ENCODE results near the gene PYURF.
"Not testable (repeated sequence)": the region's sequence is repeated elsewhere in the genome, so short reads cannot be mapped to it uniquely, and the experiment has no call there.

PYURF gene

GRCh38 chr4:88523325-88524129 lies at the start of gene PYURF:
PYURF (minus strand) TSS chr4:88523776; CDS start chr4:88523700, 76 bp downstream.
- TF ChIP-seq ZFX (IDR thresholded peaks at IDR 0.05; ENCODE audit: borderline replicate concordance) (no peak; the same call in 1 of the 2 replicates), CTCF (IDR thresholded peaks at IDR 0.05) (no peak)

GRCh38 chr4:88570001-88570400 lies 46.4 kb upstream of the PYURF start:
- H3K27ac ChIP-seq: no peak overlapping the region
- TF ChIP-seq ZFX (IDR thresholded peaks at IDR 0.05; ENCODE audit: borderline replicate concordance): no peak
- TF ChIP-seq CTCF (IDR thresholded peaks at IDR 0.05): no peak

More at GRCh38 chr4:88523325-88524129, at the start of gene PYURF:
- H3K27ac ChIP-seq: peak within 1 kb of the TSS; percentile 76

GRCh38 chr4:88567591-88567990 lies 44.0 kb upstream of the PYURF start:
- TF ChIP-seq CTCF (IDR thresholded peaks at IDR 0.05) (no peak), ZFX (IDR thresholded peaks at IDR 0.05; ENCODE audit: borderline replicate concordance) (no peak)
- no peak overlapping the region for H3K27ac ChIP-seq

GRCh38 chr4:88549815-88550214 lies 26.2 kb upstream of the PYURF start:
- TF ChIP-seq CTCF (IDR thresholded peaks at IDR 0.05): no peak
- TF ChIP-seq ZFX (IDR thresholded peaks at IDR 0.05; ENCODE audit: borderline replicate concordance): no peak
- no peak overlapping the region for H3K27ac ChIP-seq

- TF ChIP-seq CTCF (IDR thresholded peaks at IDR 0.05): peak; percentile 85
- H3K27ac ChIP-seq: not testable (repeated sequence)
Measured at GRCh38 chr4:88539322-88540068, 15.9 kb upstream of the PYURF start.

- TF ChIP-seq CTCF (IDR thresholded peaks at IDR 0.05) (no peak), ZFX (IDR thresholded peaks at IDR 0.05; ENCODE audit: borderline replicate concordance) (no peak)
- no peak overlapping the region for H3K27ac ChIP-seq
Measured at GRCh38 chr4:88537709-88538108, 14.1 kb upstream of the PYURF start.

All from 22Rv1 (cell line).